Effector memory CD4-positive, alpha-beta T cell (primary cell): Measurements from ENCODE around the gene OFD1.

Source experiments
- DNase-seq, 3 donors: peaks; one replicate each; pipeline ENCODE4 v3.0.0-alpha.2; 2020
- H3K27ac ChIP-seq: 2 replicates; pipeline ENCODE4 v1.7.0; 2013; ENCODE audit warnings: mild to moderate bottlenecking, low read length, moderate library complexity; ENCODE audit not compliant: insufficient read depth, poor library complexity, severe bottlenecking
- H3K27me3 ChIP-seq: replicated peaks from 2 replicates; pipeline ENCODE4 v1.7.0; 2013; ENCODE audit warnings: mild to moderate bottlenecking, low read length; ENCODE audit not compliant: insufficient read depth, control insufficient read depth, poor library complexity, severe bottlenecking
- H3K36me3 ChIP-seq: 2 replicates; pipeline ENCODE4 v1.7.0; 2013; ENCODE audit warnings: mild to moderate bottlenecking, low read length, moderate library complexity; ENCODE audit not compliant: control insufficient read depth, insufficient read depth
- H3K4me1 ChIP-seq: 2 replicates; pipeline ENCODE4 v1.7.0; 2013; ENCODE audit warnings: low read length, mild to moderate bottlenecking; ENCODE audit not compliant: control insufficient read depth, insufficient read depth, poor library complexity, severe bottlenecking
- H3K4me3 ChIP-seq: 2 replicates; pipeline ENCODE4 v1.7.0; 2013; ENCODE audit warnings: low read length, low read depth, mild to moderate bottlenecking; ENCODE audit not compliant: insufficient read depth, poor library complexity, severe bottlenecking
- H3K9me3 ChIP-seq: 2 replicates; pipeline ENCODE4 v1.7.0; 2013; ENCODE audit warnings: mild to moderate bottlenecking, low read length, moderate library complexity; ENCODE audit not compliant: control insufficient read depth

Gene OFD1

GRCh38 chrX:13764765-13765164, 30.2 kb downstream of the OFD1 start:
- Histone ChIP-seq H3K4me1 (no peaks in the 10 kb centered on the region), H3K4me3 (no peak overlapping the region), H3K27ac (no peak overlapping the region), H3K9me3 (no peaks in the 10 kb centered on the region), H3K27me3 (no peaks in the 10 kb centered on the region), H3K36me3 (peaks cover 45% of the 10 kb centered on the region)
- no peak for DNase-seq

DNA sequence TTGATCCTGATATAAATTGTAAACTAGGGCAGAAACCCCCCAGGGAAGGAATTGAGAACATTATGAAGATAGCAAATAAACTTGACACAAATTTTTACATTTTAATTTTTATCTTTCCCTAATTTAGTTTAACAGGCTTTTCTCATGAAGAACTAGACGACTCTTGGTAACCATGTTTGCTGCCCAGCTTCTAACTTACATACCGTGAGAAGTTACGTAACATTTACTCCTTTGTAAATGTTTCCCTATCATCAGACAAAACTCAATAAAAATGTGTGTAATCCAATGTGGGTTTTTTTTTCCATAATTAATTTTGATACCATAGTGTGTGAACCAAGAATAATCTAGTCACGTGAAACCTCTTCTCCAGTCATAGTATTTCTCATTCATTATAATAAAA, 34.4 kb downstream of the OFD1 start:
- Histone ChIP-seq H3K27me3 (no peaks in the 10 kb centered on the region), H3K9me3 (no peaks in the 10 kb centered on the region), H3K36me3 (peaks cover 39% of the 10 kb centered on the region), H3K4me1 (no peaks in the 10 kb centered on the region), H3K4me3 (no peak overlapping the region), H3K27ac (no peak overlapping the region)
- no peak for DNase-seq

DNA sequence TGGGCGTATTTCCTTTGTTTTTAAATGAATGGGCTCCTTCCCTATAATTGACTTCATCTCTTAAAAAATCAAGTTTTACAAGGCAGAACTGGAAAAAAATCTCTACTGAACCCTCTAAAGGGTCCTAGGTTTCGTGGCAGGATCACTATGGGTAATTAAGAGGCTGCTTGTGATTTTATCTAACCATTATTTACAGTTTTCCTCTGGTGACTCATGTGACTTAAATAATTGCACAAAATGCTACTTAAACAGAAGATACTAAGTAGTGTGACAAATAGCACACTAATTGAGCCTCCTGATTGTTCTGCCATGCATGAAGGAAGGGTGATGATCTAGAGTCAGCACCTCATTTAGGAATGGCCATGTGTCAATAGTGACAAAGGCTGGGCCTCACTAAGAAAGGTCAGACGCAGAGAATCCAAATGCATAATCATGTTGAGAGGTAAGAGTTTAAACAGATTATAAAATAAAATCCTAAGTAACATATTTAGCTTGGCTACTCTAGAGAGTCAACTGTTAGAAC, 35.5 kb downstream of the OFD1 start:
- Histone ChIP-seq H3K36me3 (peaks cover 38% of the 10 kb centered on the region), H3K4me1 (no peaks in the 10 kb centered on the region), H3K27ac (no peak overlapping the region), H3K27me3 (no peaks in the 10 kb centered on the region), H3K4me3 (no peak overlapping the region), H3K9me3 (no peaks in the 10 kb centered on the region)
- no peak for DNase-seq

DNA sequence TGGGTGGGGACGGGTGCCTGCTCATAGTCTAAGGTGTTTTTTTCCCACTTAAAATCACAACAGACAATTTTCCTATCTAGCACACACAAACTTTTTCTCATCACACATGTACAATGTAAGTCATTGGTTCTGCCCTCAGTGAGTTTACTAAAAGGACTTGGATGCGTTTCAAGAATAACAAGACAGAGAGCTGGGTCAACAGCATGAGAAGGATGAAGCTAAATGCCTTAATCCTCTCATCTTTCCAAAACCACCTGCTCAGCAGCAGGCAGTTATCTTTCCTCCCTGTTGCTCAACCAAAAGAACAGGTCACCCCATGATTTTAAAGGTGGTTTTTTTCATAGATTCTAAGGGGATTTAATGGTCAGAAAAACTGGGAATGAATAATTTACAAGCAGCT, 40.1 kb downstream of the OFD1 start:
- H3K4me1 ChIP-seq = no peaks in the 10 kb centered on the region
- peaks cover 16% of the 10 kb centered on the region for H3K36me3 ChIP-seq
- DNase-seq = no peak

GRCh38 chrX:13775837-13776236, 41.3 kb downstream of the OFD1 start:
- Histone ChIP-seq H3K27ac (no peak overlapping the region), H3K9me3 (no peaks in the 10 kb centered on the region), H3K4me3 (no peak overlapping the region), H3K36me3 (peaks cover 15% of the 10 kb centered on the region), H3K27me3 (no peaks in the 10 kb centered on the region), H3K4me1 (no peaks in the 10 kb centered on the region)
- DNase-seq = no peak

More for the DNA sequence above, 40.1 kb downstream of the OFD1 start:
- H3K27ac ChIP-seq = no peak overlapping the region
- H3K4me3 ChIP-seq = no peak overlapping the region
- no peaks in the 10 kb centered on the region for H3K27me3 ChIP-seq
- H3K9me3 ChIP-seq = no peaks in the 10 kb centered on the region

GRCh38 chrX:13776387-13776786, 41.8 kb downstream of the OFD1 start:
- no peak for DNase-seq
- Histone ChIP-seq H3K36me3 (peaks cover 15% of the 10 kb centered on the region), H3K4me3 (no peak overlapping the region), H3K9me3 (no peaks in the 10 kb centered on the region), H3K4me1 (no peaks in the 10 kb centered on the region), H3K27ac (no peak overlapping the region), H3K27me3 (no peaks in the 10 kb centered on the region)

GRCh38 chrX:13778916-13779315, 44.4 kb downstream of the OFD1 start:
- Histone ChIP-seq H3K36me3 (peaks cover 5% of the 10 kb centered on the region), H3K4me1 (no peaks in the 10 kb centered on the region), H3K4me3 (no peak overlapping the region), H3K27ac (no peak overlapping the region), H3K27me3 (no peaks in the 10 kb centered on the region), H3K9me3 (no peaks in the 10 kb centered on the region)
- no peak for DNase-seq

GRCh38 chrX:13780868-13781427, 46.4 kb downstream of the OFD1 start:
- Histone ChIP-seq H3K4me1 (no peaks in the 10 kb centered on the region), H3K27ac (no peak overlapping the region), H3K27me3 (no peaks in the 10 kb centered on the region), H3K4me3 (no peak overlapping the region), H3K9me3 (no peaks in the 10 kb centered on the region), H3K36me3 (peaks cover 5% of the 10 kb centered on the region)
- no peak for DNase-seq

- H3K36me3 ChIP-seq = no peaks in the 10 kb centered on the region
- no peak overlapping the region for H3K4me3 ChIP-seq
- no peaks in the 10 kb centered on the region for H3K4me1 ChIP-seq
- DNase-seq = no peak
- no peak overlapping the region for H3K27ac ChIP-seq
- H3K27me3 ChIP-seq = no peaks in the 10 kb centered on the region
- H3K9me3 ChIP-seq = no peaks in the 10 kb centered on the region
These were observed 51.5 kb downstream of the OFD1 start for GRCh38 chrX:13786048-13786447.

- H3K36me3 ChIP-seq = no peaks in the 10 kb centered on the region
- H3K4me3 ChIP-seq = no peak overlapping the region
- no peaks in the 10 kb centered on the region for H3K27me3 ChIP-seq
- DNase-seq = no peak
- H3K27ac ChIP-seq = no peak overlapping the region
- no peaks in the 10 kb centered on the region for H3K9me3 ChIP-seq
- H3K4me1 ChIP-seq = no peaks in the 10 kb centered on the region
These were observed 55.9 kb downstream of the OFD1 start for GRCh38 chrX:13790206-13791131.
